GM12872 (cell line): ENCODE data around the gene NRP1.

ENCODE experiments used
- CTCF ChIP-seq: IDR thresholded peaks from 3 replicates; pipeline ENCODE4 v1.5.1; 2011; ENCODE audit warnings: low read depth, mild to moderate bottlenecking, low read length, moderate library complexity; ENCODE audit not compliant: insufficient read depth

The NRP1 gene

DNA sequence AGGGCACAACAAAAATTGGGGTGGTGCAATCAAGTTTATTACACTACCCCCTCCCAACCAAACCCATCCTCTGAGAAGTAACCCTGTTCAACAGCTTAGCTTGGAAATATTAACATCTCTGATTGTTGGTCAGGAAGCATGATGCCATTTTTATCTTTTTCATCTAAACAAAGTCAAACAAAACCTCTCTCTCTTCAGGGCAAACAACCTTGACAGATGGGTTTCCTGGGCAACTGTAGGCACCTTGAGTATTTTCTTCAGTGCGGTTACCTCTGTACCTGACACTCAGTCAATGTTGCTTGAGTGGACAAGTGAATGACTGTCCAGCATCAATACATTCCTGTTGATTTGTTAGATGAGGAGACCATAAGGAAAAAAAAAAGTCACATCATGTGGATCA, 183.6 kb downstream of the NRP1 start:
- TF ChIP-seq CTCF = no peak

GRCh38 chr10:33150146-33150545, 184.3 kb downstream of the NRP1 start:
- no peak for TF ChIP-seq CTCF

- TF ChIP-seq CTCF = no peak
Measured at GRCh38 chr10:33147013-33147310, 187.5 kb downstream of the NRP1 start.

DNA sequence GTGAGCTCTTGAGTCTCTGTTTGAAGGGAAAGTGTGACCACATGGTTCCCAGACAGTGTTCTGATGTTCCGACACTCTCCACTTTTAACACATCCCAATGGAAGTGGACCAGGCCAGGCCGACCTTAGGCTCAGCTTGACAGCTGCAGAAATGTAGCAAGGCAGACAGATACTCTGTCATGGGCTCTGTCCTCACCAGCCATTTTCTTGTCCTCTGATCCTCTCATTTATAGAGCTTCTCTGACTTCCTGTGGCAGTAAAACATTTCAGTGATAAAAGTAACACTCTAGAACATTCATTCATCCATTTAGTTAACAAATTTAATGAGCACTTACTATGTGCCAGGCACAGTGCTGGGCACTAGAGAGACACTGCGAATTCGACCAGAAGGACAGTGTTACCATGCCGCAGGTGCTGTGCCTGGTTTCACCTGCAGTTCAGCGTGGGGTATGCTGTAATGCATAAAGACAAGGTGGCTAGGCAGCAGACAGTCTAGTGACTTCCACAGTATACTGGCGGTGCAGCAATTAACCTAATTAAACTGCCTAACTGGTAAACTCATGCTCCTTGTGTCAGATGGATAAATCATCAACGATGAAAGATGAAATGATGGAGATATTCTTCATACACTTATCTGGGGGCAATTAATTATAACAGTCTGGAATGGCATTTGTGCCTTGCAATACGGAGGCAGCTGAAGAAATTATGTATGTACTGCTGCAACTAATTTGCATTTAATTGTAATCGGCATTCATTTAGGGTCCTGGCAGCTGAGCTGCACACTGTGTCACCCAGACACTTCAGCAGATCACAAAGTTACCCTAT, 188.1 kb downstream of the NRP1 start:
- no peak for TF ChIP-seq CTCF

- no peak for TF ChIP-seq CTCF
Measured at GRCh38 chr10:33145451-33146188, 188.8 kb downstream of the NRP1 start.

GRCh38 chr10:33143160-33143728, 191.2 kb downstream of the NRP1 start:
- no peak for TF ChIP-seq CTCF

DNA sequence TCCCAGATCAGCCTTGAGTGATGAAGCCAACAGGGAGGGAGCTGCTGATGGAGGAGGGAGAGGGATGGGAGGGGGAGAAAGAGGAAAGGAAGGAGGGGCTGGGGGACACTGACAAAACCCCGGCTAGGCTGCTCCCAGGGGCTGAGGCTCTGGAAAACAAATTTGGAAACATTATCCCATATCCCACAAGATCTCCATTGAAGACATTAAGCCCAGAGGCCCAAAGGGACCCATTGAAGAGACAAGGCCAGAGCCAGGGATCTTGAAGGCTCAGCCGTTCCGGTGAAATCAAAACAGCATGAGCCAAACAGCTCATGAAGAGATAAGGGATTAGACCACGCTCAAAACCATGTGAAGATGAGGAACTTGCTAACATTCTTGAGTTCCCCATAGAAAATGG, 192.2 kb downstream of the NRP1 start:
- TF ChIP-seq CTCF = no peak
